GM12891 (cell line): Measurements from ENCODE around the gene KCNMA1.

Experiments used
- POLR2A ChIP-seq: IDR thresholded peaks from 2 replicates; pipeline ENCODE4 v1.6.1; 2011; ENCODE audit warnings: low read depth, low read length, control low read depth
- POLR2AphosphoS5 ChIP-seq: IDR thresholded peaks from 2 replicates; pipeline ENCODE4 v1.6.1; 2011; ENCODE audit warnings: low read depth, low read length, control low read depth
- SPI1 ChIP-seq: IDR thresholded peaks from 2 replicates; pipeline ENCODE4 v1.6.1; 2011; ENCODE audit warnings: low read depth, low read length, control low read depth

DNA sequence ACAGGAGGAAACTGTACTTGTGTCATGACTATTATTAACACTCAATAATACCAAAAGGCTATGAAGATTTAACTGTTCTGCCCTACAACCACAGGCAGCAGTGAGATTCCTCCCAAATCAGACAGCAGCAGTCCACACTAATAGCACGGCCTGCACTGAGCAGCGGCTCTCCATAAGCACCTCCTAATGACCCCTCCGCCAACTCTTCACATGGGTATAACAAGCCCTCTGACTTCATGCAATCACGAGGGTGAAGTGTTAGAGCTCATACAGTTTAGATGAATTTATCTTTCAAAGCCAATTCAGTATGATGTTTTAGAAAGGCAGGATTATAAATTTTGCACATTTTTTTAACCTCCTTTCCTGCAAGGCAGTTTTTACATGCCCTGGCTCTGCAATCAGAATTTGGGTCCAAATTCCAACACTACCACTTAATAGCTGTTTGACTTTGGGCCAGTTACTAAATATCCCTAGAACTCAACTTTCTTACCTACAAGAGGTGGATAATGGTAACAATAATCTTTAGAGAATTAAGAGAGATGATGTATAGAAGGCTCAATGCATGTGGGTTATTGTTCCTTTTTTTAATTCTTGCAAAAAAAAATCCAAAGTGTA, 617.1 kb downstream of the KCNMA1 start:
- TF ChIP-seq POLR2A: no peak
- no peak for TF ChIP-seq SPI1
- TF ChIP-seq POLR2AphosphoS5: no peak
